ENCODE measurements around the gene ZNF750.

GRCh38 chr17:82851381-82851780 lies 11.6 kb upstream of the ZNF750 start:
- no peak for TF ChIP-seq CTCF (IDR thresholded peaks at IDR 0.05)
- TF ChIP-seq POLR2A (IDR thresholded peaks at IDR 0.05) = no peak
- TF ChIP-seq EP300 (IDR thresholded peaks at IDR 0.05) = no peak
- TF ChIP-seq POLR2AphosphoS5 (IDR thresholded peaks at IDR 0.05) = no peak

All from suprapubic skin (tissue), 4 donors.